ENCODE results near the gene PPY.

DNA sequence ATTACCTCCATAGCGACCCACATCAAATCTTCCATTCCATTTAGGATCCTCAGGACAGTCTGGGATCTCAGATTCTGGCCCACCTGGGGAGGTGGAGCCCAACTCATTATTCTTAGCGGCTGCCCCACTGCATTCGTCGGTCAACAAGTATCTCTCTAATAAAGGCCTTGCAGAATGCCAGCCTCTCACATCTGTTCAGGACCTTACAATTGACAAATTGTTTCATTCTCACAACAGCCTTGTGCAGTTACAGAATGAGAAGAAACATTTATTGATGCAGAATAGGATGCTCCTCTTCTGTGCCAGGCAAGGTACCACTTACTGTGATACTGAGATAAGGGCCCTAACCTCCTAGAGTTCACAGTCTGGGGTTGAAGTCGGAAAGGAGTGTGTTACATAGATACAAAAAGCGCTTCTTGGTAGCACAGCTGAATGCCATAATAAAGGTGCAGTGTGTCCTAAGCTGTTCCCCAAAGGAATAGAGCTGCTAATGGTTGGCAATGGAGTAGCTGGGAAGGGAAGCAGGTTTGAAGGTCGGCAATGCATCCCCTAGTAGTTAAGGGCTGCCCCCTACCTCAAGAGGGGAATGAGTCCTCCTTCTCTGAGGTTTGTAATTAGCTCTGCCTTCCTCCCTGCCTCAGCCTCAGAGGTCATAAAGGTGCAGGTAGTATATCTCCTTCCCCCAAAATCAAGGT, 32.6 kb downstream of the PPY start:
- TF ChIP-seq, protein P1, sequence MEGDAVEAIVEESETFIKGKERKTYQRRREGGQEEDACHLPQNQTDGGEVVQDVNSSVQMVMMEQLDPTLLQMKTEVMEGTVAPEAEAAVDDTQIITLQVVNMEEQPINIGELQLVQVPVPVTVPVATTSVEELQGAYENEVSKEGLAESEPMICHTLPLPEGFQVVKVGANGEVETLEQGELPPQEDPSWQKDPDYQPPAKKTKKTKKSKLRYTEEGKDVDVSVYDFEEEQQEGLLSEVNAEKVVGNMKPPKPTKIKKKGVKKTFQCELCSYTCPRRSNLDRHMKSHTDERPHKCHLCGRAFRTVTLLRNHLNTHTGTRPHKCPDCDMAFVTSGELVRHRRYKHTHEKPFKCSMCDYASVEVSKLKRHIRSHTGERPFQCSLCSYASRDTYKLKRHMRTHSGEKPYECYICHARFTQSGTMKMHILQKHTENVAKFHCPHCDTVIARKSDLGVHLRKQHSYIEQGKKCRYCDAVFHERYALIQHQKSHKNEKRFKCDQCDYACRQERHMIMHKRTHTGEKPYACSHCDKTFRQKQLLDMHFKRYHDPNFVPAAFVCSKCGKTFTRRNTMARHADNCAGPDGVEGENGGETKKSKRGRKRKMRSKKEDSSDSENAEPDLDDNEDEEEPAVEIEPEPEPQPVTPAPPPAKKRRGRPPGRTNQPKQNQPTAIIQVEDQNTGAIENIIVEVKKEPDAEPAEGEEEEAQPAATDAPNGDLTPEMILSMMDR (conservative IDR thresholded peaks at IDR 0.05 in 1 of 2, IDR thresholded peaks at IDR 0.05 in 1 of 2; ENCODE audit: low read depth in 1 of 2, low read length in 2 of 2), result no peak
- no peak for TF ChIP-seq EZH2 (IDR thresholded peaks at IDR 0.05; ENCODE audit: low read length, missing control alignments)
